ENCODE results near the gene MCCC2. TPM values are rescaled to one million over a fixed set of nuclear protein-coding genes. Genes with fewer than 3 reads are reported as not detected.
"Not testable (repeated sequence)": the region's sequence is repeated elsewhere in the genome, so short reads cannot be mapped to it uniquely, and the experiment has no call there.

MCCC2 gene
- total and polyA plus RNA-seq, 2 donors (not counting 1 experiment from before 2014, with no cell fraction given): 25.7 to 49.7 TPM

GRCh38 chr5:71576241-71576640 lies 10.9 kb upstream of the MCCC2 start:
- no peak overlapping the region for H3K9ac ChIP-seq (ENCODE audit: low read length)
- Mint-ChIP-seq H3K27ac (no peak overlapping the region), H3K9me3 (ENCODE audit: insufficient read depth) (no peaks in the 10 kb centered on the region), H3K4me1 (peaks cover 2% of the 10 kb centered on the region), H3K27me3 (no peaks in the 10 kb centered on the region), H3K4me3 (no peak overlapping the region)
- no peak overlapping the region for H3K4me3 ChIP-seq (ENCODE audit: control extremely low read depth in 1 of 5, extremely low read depth in 1 of 5, insufficient read depth in 1 of 5, low read depth in 2 of 5, low read length in 4 of 5)
- H3K27ac ChIP-seq (ENCODE audit: low read length in 2 of 2): no peak overlapping the region
- H3K4me2 ChIP-seq (replicated peaks; ENCODE audit: low read depth, low read length, poor library complexity, severe bottlenecking): no peak overlapping the region
- DNase-seq: no peak
- ChIA-PET POLR2A (no interaction called here), CTCF (interaction anchor here (1.4 kb wide), 1 partner anchor 25 kb away, joined by 3 read pairs; no protein-coding TSS in a partner anchor)
- intact Hi-C loops (cut with micrococcal nuclease): no loop called here
- no peaks in the 10 kb centered on the region for H3K36me3 ChIP-seq (replicated peaks in 1 of 2; ENCODE audit: control extremely low read depth in 1 of 2, control insufficient read depth in 1 of 2, extremely low read depth in 1 of 2, insufficient read depth in 2 of 2, low read length in 1 of 2)
- no peak overlapping the region for H2AFZ ChIP-seq (ENCODE audit: insufficient read depth, low read depth, low read length, poor library complexity, severe bottlenecking)
- no peaks in the 10 kb centered on the region for H3K27me3 ChIP-seq (replicated peaks in 1 of 4; ENCODE audit: control extremely low read depth in 1 of 4, control insufficient read depth in 3 of 4, insufficient read depth in 4 of 4, low read length in 3 of 4)
- no peaks in the 10 kb centered on the region for H3K4me1 ChIP-seq (ENCODE audit: control insufficient read depth in 2 of 2, insufficient read depth in 2 of 2, low read length in 2 of 2)
- no peaks in the 10 kb centered on the region for H4K20me1 ChIP-seq (ENCODE audit: control insufficient read depth, insufficient read depth, low read length, poor library complexity, severe bottlenecking)
- H3K9me3 ChIP-seq (ENCODE audit: control extremely low read depth in 1 of 3, control insufficient read depth in 2 of 3, insufficient read depth in 1 of 3, low read length in 2 of 3): no peaks in the 10 kb centered on the region
- ATAC-seq (ENCODE audit: low read depth): no peak
- no peaks in the 10 kb centered on the region for H3K79me2 ChIP-seq (ENCODE audit: control insufficient read depth, insufficient read depth, low read length)
- TF ChIP-seq EZH2 (IDR thresholded peaks at IDR 0.05; ENCODE audit: borderline replicate concordance, insufficient read depth, low read depth, low read length, poor library complexity, severe bottlenecking): no peak
- no peak for TF ChIP-seq CTCF (IDR thresholded peaks at IDR 0.05)
- WGBS (ENCODE audit: insufficient coverage): no CpG with 5 or more reads among the region's 3 CpGs

GRCh38 chr5:71577839-71578238 lies 9.3 kb upstream of the MCCC2 start:
- H3K27me3 Mint-ChIP-seq; H2AFZ ChIP-seq (ENCODE audit: insufficient read depth, low read depth, low read length, poor library complexity, severe bottlenecking); H3K4me3 Mint-ChIP-seq; H3K27ac ChIP-seq (ENCODE audit: low read length in 2 of 2); H3K27ac Mint-ChIP-seq; H3K4me1 Mint-ChIP-seq; POLR2A ChIA-PET; H3K9me3 Mint-ChIP-seq (ENCODE audit: insufficient read depth); H3K9ac ChIP-seq (ENCODE audit: low read length); H3K4me3 ChIP-seq (ENCODE audit: control extremely low read depth in 1 of 5, extremely low read depth in 1 of 5, insufficient read depth in 1 of 5, low read depth in 2 of 5, low read length in 4 of 5); intact Hi-C loops (cut with micrococcal nuclease); H3K79me2 ChIP-seq (ENCODE audit: control insufficient read depth, insufficient read depth, low read length); H4K20me1 ChIP-seq (ENCODE audit: control insufficient read depth, insufficient read depth, low read length, poor library complexity, severe bottlenecking); H3K4me1 ChIP-seq (ENCODE audit: control insufficient read depth in 2 of 2, insufficient read depth in 2 of 2, low read length in 2 of 2); H3K36me3 ChIP-seq (replicated peaks in 1 of 2; ENCODE audit: control extremely low read depth in 1 of 2, control insufficient read depth in 1 of 2, extremely low read depth in 1 of 2, insufficient read depth in 2 of 2, low read length in 1 of 2); CTCF ChIA-PET; H3K4me2 ChIP-seq (replicated peaks; ENCODE audit: low read depth, low read length, poor library complexity, severe bottlenecking); H3K27me3 ChIP-seq (replicated peaks in 1 of 4; ENCODE audit: control extremely low read depth in 1 of 4, control insufficient read depth in 3 of 4, insufficient read depth in 4 of 4, low read length in 3 of 4); DNase-seq; H3K9me3 ChIP-seq (ENCODE audit: control extremely low read depth in 1 of 3, control insufficient read depth in 2 of 3, insufficient read depth in 1 of 3, low read length in 2 of 3); ATAC-seq (ENCODE audit: low read depth): not testable (repeated sequence)
- WGBS (ENCODE audit: insufficient coverage): 100% methylated on average over 1 of the region's 6 CpGs

Data from B cell (primary cell).